Measurements from ENCODE around the gene CCL27. TPM values are rescaled to one million over a fixed set of nuclear protein-coding genes. Genes with fewer than 3 reads are reported as not detected.
A peak's percentile ranks its signal among the peaks of the same experiment; 100 is the strongest.

Gene CCL27
- total RNA-seq, 4 donors from 2014 or later: not detected

- no peaks in the 10 kb centered on the region for H3K36me3 ChIP-seq
- no peak overlapping the region for H3K4me3 ChIP-seq
- H3K27me3 ChIP-seq: no peaks in the 10 kb centered on the region
- no peak for DNase-seq
- intact Hi-C loops (cut with DNase I): no loop called here
- TF ChIP-seq CTCF (IDR thresholded peaks at IDR 0.05): no peak
- no peak for TF ChIP-seq POLR2A (IDR thresholded peaks at IDR 0.05)
- 72 to 79% methylated on average over 2 of the region's 2 CpGs for WGBS, 2 donors
- peaks cover 0 to 14% (median 6%) of the 10 kb centered on the region in 3 donors for H3K4me1 ChIP-seq
- no peak overlapping the region for H3K27ac ChIP-seq
- no peaks in the 10 kb centered on the region for H3K9me3 ChIP-seq
Observed at GRCh38 chr9:34707130-34707529, 44.7 kb upstream of the CCL27 start.

DNA sequence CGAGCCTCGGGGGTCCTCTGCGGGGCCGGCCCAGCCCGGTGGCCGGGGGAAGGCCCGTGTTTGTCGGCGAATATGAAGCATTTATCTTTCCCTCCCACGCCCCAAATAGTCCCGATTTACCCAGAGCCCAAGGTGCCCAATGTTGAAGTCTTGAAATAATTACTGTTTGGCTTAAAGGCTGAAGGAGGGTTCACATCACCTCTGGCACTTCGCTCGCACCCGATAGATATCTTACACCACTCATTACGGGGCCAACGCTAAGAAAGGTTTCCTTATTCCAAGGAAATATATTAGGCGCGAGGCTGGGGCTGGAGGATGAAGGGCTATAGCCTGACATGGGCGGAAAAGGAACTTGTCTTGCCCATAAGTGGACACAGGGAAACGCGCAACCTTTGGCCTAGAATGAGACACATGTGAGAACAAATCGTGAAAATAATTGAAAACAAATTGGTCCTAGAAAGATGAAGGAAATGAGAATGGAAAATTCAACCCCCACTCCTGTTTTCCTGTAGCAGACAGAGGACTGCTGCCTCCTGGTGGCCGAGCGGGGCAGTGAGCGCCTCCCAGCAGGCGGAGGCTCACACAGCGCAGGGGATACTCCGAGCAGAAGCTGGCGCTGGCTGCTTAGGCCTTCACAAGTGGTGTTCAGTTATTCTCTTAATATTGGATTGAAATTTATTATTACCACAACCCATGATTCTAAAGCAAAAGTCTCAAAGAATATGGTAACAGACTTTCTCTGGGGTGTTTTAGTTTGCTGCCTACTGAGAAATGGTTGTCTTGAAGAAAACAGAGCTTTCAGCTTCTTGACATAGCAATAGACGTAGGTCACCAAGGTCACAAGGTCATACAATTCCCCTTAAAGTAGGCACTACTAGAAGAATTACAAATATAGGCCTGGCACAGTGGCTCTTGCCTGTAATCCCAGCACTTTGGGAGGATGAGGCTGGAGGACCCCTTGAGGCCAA is 39.6 kb upstream of the CCL27 start:
- peak; percentile 13 for DNase-seq
- Histone ChIP-seq H3K36me3 (no peaks in the 10 kb centered on the region), H3K9me3 (no peaks in the 10 kb centered on the region), H3K27me3 (peaks cover 0 to 13% (median 0%) of the 10 kb centered on the region in 4 donors), H3K4me1 (peaks cover 3 to 19% (median 5%) of the 10 kb centered on the region in 3 donors), H3K4me3 (peak overlapping the region; percentile 56 to 87 (median 69)), H3K27ac (peak overlapping the region; percentile 70 to 90 (median 80))
- intact Hi-C loops (cut with DNase I): no loop called here
- TF ChIP-seq CTCF (IDR thresholded peaks at IDR 0.05) (peak; percentile 95 to 99 (median 97)), POLR2A (IDR thresholded peaks at IDR 0.05) (no peak)
- 4 to 8% methylated on average over 16 to 21 of the region's 30 CpGs for WGBS, 2 donors

DNA sequence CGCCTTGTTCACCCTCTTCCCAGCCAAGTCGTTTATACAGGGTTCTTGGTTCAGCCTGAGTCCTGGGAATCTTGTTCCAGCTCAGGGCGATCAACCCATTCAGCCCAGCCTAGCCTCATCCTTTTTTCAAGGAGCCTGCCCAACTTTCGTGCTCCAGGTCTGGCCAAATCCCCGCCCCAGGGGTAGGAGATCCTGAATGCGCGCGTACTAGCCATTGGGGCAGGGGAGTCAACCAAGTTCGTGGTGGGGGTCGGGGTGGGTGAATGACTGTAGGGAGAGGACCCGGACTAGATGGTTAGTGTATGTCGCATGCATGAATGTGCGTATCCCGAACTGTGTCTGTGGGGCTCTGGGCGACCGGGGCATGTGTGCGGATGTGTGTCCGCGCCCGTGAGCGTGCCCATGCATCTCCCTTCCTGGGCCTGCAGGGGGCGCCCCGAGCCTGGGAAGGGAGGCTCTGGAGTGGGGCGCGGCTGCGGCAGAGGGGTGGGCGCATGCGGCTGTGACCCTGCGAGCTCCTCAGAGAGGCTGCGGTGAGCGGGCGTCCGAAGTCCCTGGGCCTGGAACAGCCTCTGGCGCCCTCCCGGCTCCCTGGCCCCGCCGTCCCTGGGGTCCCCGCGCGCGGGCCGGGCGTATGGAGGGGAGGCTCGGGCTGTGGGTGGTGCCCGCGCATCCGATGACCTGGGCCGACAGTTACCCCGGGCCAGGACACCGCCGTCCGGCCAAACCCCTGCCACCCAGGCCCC is 38.7 kb upstream of the CCL27 start:
- intact Hi-C loops (cut with DNase I): no loop called here

DNA sequence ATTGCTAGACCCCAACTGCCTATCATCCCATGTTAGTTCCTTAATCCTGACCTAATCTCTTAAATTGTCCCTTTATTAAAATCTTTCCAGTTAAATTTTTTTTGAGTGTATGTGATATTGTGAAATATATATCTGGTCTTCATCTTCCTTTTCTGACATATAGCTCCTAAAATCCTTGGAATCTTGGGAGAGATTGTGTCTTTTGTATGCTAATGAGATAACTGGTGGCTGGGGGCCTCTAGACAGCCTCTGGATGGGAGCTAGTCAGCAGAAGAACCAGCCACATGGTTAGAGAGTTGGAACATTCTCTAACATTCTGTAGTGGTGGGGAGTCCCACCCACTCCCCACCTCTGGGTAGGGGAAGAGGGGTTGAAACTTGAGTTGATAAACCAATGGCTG is 32.4 kb upstream of the CCL27 start:
- TF ChIP-seq CTCF (IDR thresholded peaks at IDR 0.05) (no peak), POLR2A (IDR thresholded peaks at IDR 0.05) (no peak)
- H3K27me3 ChIP-seq: peaks cover 0 to 2% (median 0%) of the 10 kb centered on the region in 4 donors
- H3K27ac ChIP-seq: no peak overlapping the region
- H3K36me3 ChIP-seq: no peaks in the 10 kb centered on the region
- H3K4me1 ChIP-seq: peaks cover 0 to 18% (median 5%) of the 10 kb centered on the region in 3 donors
- intact Hi-C loops (cut with DNase I): no loop called here
- H3K9me3 ChIP-seq: no peaks in the 10 kb centered on the region
- no peak overlapping the region for H3K4me3 ChIP-seq
- no peak for DNase-seq

More for the DNA sequence above, 38.7 kb upstream of the CCL27 start:
- peaks cover 0 to 13% (median 0%) of the 10 kb centered on the region in 4 donors for H3K27me3 ChIP-seq
- H3K4me3 ChIP-seq: peak overlapping the region; percentile 56 to 87 (median 69)
- TF ChIP-seq CTCF (IDR thresholded peaks at IDR 0.05) (peak; percentile 71 to 94 (median 88)), POLR2A (IDR thresholded peaks at IDR 0.05) (no peak)
- 9 to 16% methylated on average over 11 to 16 of the region's 52 CpGs for WGBS, 2 donors
- H3K4me1 ChIP-seq: peaks cover 3 to 19% (median 5%) of the 10 kb centered on the region in 3 donors
- H3K36me3 ChIP-seq: no peaks in the 10 kb centered on the region
- peak overlapping the region; percentile 70 to 90 (median 80) for H3K27ac ChIP-seq
- H3K9me3 ChIP-seq: no peaks in the 10 kb centered on the region
- no peak for DNase-seq

Data from esophagus squamous epithelium (tissue), 5 donors.